Esophagus (tissue), 2 donors: ENCODE results near the gene TSPAN17. TPM values are rescaled to one million over a fixed set of nuclear protein-coding genes. Genes with fewer than 3 reads are reported as not detected.

Source experiments
- H3K27ac ChIP-seq, 2 donors: one replicate each; pipeline ENCODE4 v1.5.1; 2013; ENCODE audit warnings: low read depth in 2 of 2, mild to moderate bottlenecking in 2 of 2, inconsistent platforms in 1 of 2, low read length in 1 of 2, moderate library complexity in 1 of 2
- H3K27me3 ChIP-seq, 2 donors: one replicate each; pipeline ENCODE4 v1.6.1; 2013; ENCODE audit warnings: low read length in 2 of 2, control low read depth in 1 of 2, mild to moderate bottlenecking in 1 of 2; ENCODE audit not compliant: insufficient read depth in 2 of 2, control insufficient read depth in 1 of 2
- H3K36me3 ChIP-seq, 2 donors: one replicate each; pipeline ENCODE4 v1.6.1; 2013; ENCODE audit warnings: low read length in 1 of 2; ENCODE audit not compliant: control insufficient read depth in 2 of 2, insufficient read depth in 2 of 2
- H3K4me1 ChIP-seq, 2 donors: one replicate each; pipeline ENCODE4 v1.6.1; 2013; ENCODE audit warnings: low read length in 1 of 2; ENCODE audit not compliant: control insufficient read depth in 2 of 2, insufficient read depth in 2 of 2
- H3K4me3 ChIP-seq, 2 donors: one replicate each; pipeline ENCODE4 v1.5.1; 2013; ENCODE audit warnings: low read length in 2 of 2, mild to moderate bottlenecking in 2 of 2, low read depth in 1 of 2, moderate library complexity in 1 of 2
- H3K9me3 ChIP-seq, 2 donors: one replicate each; pipeline ENCODE4 v1.6.1; 2013; ENCODE audit warnings: mild to moderate bottlenecking in 2 of 2, low read depth in 1 of 2, low read length in 1 of 2, moderate library complexity in 1 of 2; ENCODE audit not compliant: control insufficient read depth in 2 of 2, insufficient read depth in 1 of 2
- WGBS, 2 donors: extraction: QIAGEN DNeasy Blood & Tissue Kit; methylation state at CpG; one replicate each; pipeline ENCODE4 v1.1.7; 2013; 5-methylcytosine and 5-hydroxymethylcytosine counted together
- polyA plus RNA-seq, 2 donors: library from polyadenylated mRNA; stranded (reverse); fragments of 200-250 nt; gene quantifications; one replicate each; pipeline ENCODE4 v1.2.3, GENCODE V29; 2013
- donor health status: healthy with polysubstance abuse.
- donor health status: Bipolar disorder and iron deficiency.

TSPAN17 gene
- polyA plus RNA-seq, 2 donors = 15.7 to 21.3 TPM

DNA sequence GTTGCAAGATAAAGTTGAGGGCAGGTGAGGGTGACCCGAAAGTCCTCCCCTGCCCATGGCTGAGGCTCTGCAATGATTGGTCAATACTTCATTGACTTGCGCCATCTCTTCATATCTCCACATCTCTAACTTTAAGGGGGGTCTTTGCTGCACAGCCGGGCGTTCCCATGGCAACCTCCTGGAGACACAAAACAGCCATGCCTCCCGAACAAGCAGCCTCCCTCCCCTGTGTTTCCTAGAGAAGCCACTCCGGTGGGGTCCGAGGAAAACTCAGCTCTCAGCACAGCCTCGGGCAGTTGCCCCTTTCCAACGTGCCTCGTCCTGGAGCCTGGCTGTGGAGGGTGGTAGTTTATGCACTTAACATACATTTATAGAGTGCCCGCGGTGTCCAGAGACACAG is 57.5 kb downstream of the TSPAN17 start:
- WGBS, 2 donors = 55 to 59% methylated on average over 12 of the region's 12 CpGs
- Histone ChIP-seq H3K9me3 (no peaks in the 10 kb centered on the region), H3K27ac (no peak overlapping the region), H3K4me3 (no peak overlapping the region), H3K36me3 (no peaks in the 10 kb centered on the region), H3K27me3 (no peaks in the 10 kb centered on the region), H3K4me1 (no peaks in the 10 kb centered on the region)

Other genes starting within 250 kb of the TSPAN17 start
- 100 to 1,000 TPM; 517 to 730 TPM for gene CLTB, start 230.9 kb upstream of the TSPAN17 start, polyA plus RNA-seq
- 10 to 100 TPM in 1 of 2 donors, 1 to 10 TPM in 1; 9.7 to 12.6 TPM for gene FAF2, start 199.1 kb upstream of the TSPAN17 start, polyA plus RNA-seq
- gene RNF44, start 110.1 kb upstream of the TSPAN17 start, polyA plus RNA-seq = 10 to 100 TPM; 12.9 to 24.0 TPM
- under 1 TPM; 0.01 to 0.08 TPM for gene CDHR2, start 98.1 kb upstream of the TSPAN17 start, polyA plus RNA-seq
- gene GPRIN1, start 37.3 kb upstream of the TSPAN17 start, polyA plus RNA-seq = under 1 TPM; 0.43 to 0.72 TPM
- gene SNCB, start 16.9 kb upstream of the TSPAN17 start, polyA plus RNA-seq = not detected
- gene EIF4E1B, start 16.8 kb upstream of the TSPAN17 start, polyA plus RNA-seq = not detected
- under 1 TPM in 1 of 2 donors, not detected in 1; 0.02 TPM for gene UNC5A, start 163.1 kb downstream of the TSPAN17 start, polyA plus RNA-seq